HepG2 (cell line): Measurements from ENCODE around the gene CLIP2. TPM values are rescaled to one million over a fixed set of nuclear protein-coding genes. Genes with fewer than 3 reads are reported as not detected.

Experiments
- ATAC-seq: fragments of 200-7000 bp; cut with Tn5 transposase; 3 replicates; pipeline ENCODE4 v1.9.1; 2020; ENCODE audit warnings: mild to moderate bottlenecking, moderate library complexity
- BruUV-seq: library from RNA; stranded (reverse); fragments of 400-500 nt; replicated peaks from 2 replicates; lab custom pipeline; 2021; lab: Mats Ljungman, UMichigan
- CTCF ChIA-PET: fragments of 300-600 bp; formaldehyde crosslinking; extraction: SDS; loops from one replicate; lab custom pipeline; 2021; ENCODE audit warnings: low total read pairs, inconsistent platforms, low intra/inter-chr PET ratio; lab: Yijun Ruan, JAX
- POLR2A ChIA-PET: fragments of 350-600 bp; sonication (Branson Sonifier 250); formaldehyde crosslinking; loops from one replicate; lab custom pipeline; 2020; ENCODE audit warnings: antibody characterized with exemption, inconsistent platforms; lab: Yijun Ruan, JAX
- DNase-seq: peaks from one replicate; pipeline ENCODE4 v3.0.0-alpha.2; 2015; ENCODE audit warnings: low spot score
- FAIRE-seq: peaks from 3 replicates; lab custom pipeline; 2011; peaks lifted over from hg19 to GRCh38; lab: Jason Lieb, UNC
- H2AFZ ChIP-seq: one replicate; pipeline ENCODE4 v1.6.1; 2011; ENCODE audit warnings: low read length, inconsistent platforms
- H3K27ac ChIP-seq: fragments of 300-600 bp; 3 replicates; pipeline ENCODE4 v1.8.0; 2011; ENCODE audit warnings: mixed run types, mild to moderate bottlenecking, mixed read lengths, low read length, inconsistent platforms; ENCODE audit not compliant: insufficient read depth; ENCODE audit errors: extremely low read length
- H3K27me3 ChIP-seq, 2 experiments: fragments of 200-600 bp in 1 of 2; 2 replicates in 1 of 2; 3 replicates in 1 of 2; pipeline versions ENCODE4 v1.6.0 to v1.8.0; 2011; ENCODE audit warnings: low read length in 2 of 2, mild to moderate bottlenecking in 2 of 2, moderate library complexity in 2 of 2, inconsistent platforms in 1 of 2; ENCODE audit not compliant: insufficient read depth in 2 of 2, control insufficient read depth in 1 of 2
- H3K36me3 ChIP-seq, 2 experiments: fragments of 200-600 bp in 1 of 2; replicated peaks in 1 of 2; 2 replicates in 1 of 2; 3 replicates in 1 of 2; pipeline versions ENCODE4 v1.5.1 to v1.8.0; 2011; ENCODE audit warnings: low read length in 2 of 2, inconsistent platforms in 1 of 2; ENCODE audit not compliant: insufficient read depth in 2 of 2, control insufficient read depth in 1 of 2
- H3K4me1 ChIP-seq: 2 replicates; pipeline ENCODE4 v1.5.1; 2012; ENCODE audit warnings: low read length, inconsistent platforms; ENCODE audit not compliant: insufficient read depth
- H3K4me2 ChIP-seq: 2 replicates; pipeline ENCODE4 v1.6.0; 2011; ENCODE audit warnings: low read depth, low read length, inconsistent platforms
- H3K4me3 ChIP-seq, 3 experiments: fragments of 200-600 bp in 1 of 3; sonication (generic), shearing (Covaris generic) in 1 of 3; replicated peaks in 1 of 3; 2 replicates each; pipeline ENCODE4 v1.5.1; 2011 to 2016; ENCODE audit warnings: low read length in 3 of 3, inconsistent platforms in 2 of 3, low read depth in 2 of 3, mild to moderate bottlenecking in 2 of 3, control low read depth in 1 of 3, mixed read lengths in 1 of 3; ENCODE audit not compliant: insufficient read depth in 1 of 3
- H3K79me2 ChIP-seq: one replicate; pipeline ENCODE4 v1.6.1; 2011; ENCODE audit warnings: low read length, inconsistent platforms; ENCODE audit not compliant: insufficient read depth
- H3K9ac ChIP-seq: 2 replicates; pipeline ENCODE4 v1.6.0; 2011; ENCODE audit warnings: mild to moderate bottlenecking, low read depth, low read length, inconsistent platforms; ENCODE audit not compliant: insufficient read depth
- H3K9me3 ChIP-seq: 2 replicates; pipeline ENCODE4 v1.5.1; 2012; ENCODE audit warnings: mild to moderate bottlenecking, low read length
- H4K20me1 ChIP-seq: 2 replicates; pipeline ENCODE4 v1.6.0; 2011; ENCODE audit warnings: inconsistent platforms, mild to moderate bottlenecking, low read length, moderate library complexity; ENCODE audit not compliant: insufficient read depth
- CBX2 ChIP-seq, 2 experiments: fragments of 200-600 bp in 1 of 2; sonication (generic); formaldehyde crosslinking in 1 of 2; IDR thresholded peaks; 2 replicates each; pipeline versions ENCODE4 v1.7.0 to v1.8.1; 2018 to 2022; ENCODE audit warnings: low read depth in 2 of 2, low read length in 1 of 2, mild to moderate bottlenecking in 1 of 2, missing genetic modification reagents in 1 of 2
- DRAP1 ChIP-seq: IDR thresholded peaks from 2 replicates; pipeline ENCODE4 v1.6.1; 2016; ENCODE audit warnings: missing genetic modification reagents, missing compliant biosample characterization
- GPBP1L1 ChIP-seq: sonication (generic); formaldehyde crosslinking; IDR thresholded peaks from 2 replicates; pipeline ENCODE4 v1.5.0; 2020; ENCODE audit warnings: mild to moderate bottlenecking, missing genetic modification reagents
- MIER2 ChIP-seq: IDR thresholded peaks from 2 replicates; pipeline ENCODE4 v1.6.1; 2016; ENCODE audit warnings: missing biosample characterization, missing genetic modification reagents
- PHF21A ChIP-seq: sonication (generic); formaldehyde crosslinking; IDR thresholded peaks from 2 replicates; pipeline ENCODE4 v1.5.0; 2020; ENCODE audit warnings: mild to moderate bottlenecking, missing genetic modification reagents
- RBFOX2 ChIP-seq: fragments of 200-400 bp; formaldehyde crosslinking; IDR thresholded peaks from 2 replicates; pipeline ENCODE4 v1.6.1; 2017; ENCODE audit warnings: low read depth, mild to moderate bottlenecking, low read length
- RXRB ChIP-seq: IDR thresholded peaks from 2 replicates; pipeline ENCODE4 v1.6.1; 2016; ENCODE audit warnings: borderline replicate concordance, missing genetic modification reagents, missing compliant biosample characterization
- TARDBP ChIP-seq: sonication (generic); formaldehyde crosslinking; IDR thresholded peaks from 2 replicates; pipeline ENCODE4 v1.8.0; 2022; ENCODE audit warnings: mild to moderate bottlenecking, missing genetic modification reagents
- TBX3 ChIP-seq: fragments of 450-650 bp; IDR thresholded peaks from 2 replicates; pipeline ENCODE4 v1.6.1; 2017; ENCODE audit warnings: antibody characterized with exemption, mild to moderate bottlenecking, inconsistent platforms, borderline replicate concordance
- TFAP4 ChIP-seq: sonication (generic); IDR thresholded peaks from 2 replicates; pipeline ENCODE4 v1.6.1; 2016; ENCODE audit warnings: low read depth, borderline replicate concordance
- ZNF253 ChIP-seq: sonication (generic); formaldehyde crosslinking; IDR thresholded peaks from 2 replicates; pipeline ENCODE4 v1.8.0; 2022; ENCODE audit warnings: mild to moderate bottlenecking, missing genetic modification reagents, borderline replicate concordance
- ZNF333 ChIP-seq: sonication (generic); formaldehyde crosslinking; IDR thresholded peaks from 2 replicates; pipeline ENCODE4 v1.4.0; 2020; ENCODE audit warnings: mild to moderate bottlenecking, missing genetic modification reagents, borderline replicate concordance
- ZNF335 ChIP-seq: sonication (generic); formaldehyde crosslinking; IDR thresholded peaks from 2 replicates; pipeline ENCODE4 v1.4.0; 2020; ENCODE audit warnings: missing genetic modification reagents
- ZNF441 ChIP-seq: sonication (generic); formaldehyde crosslinking; IDR thresholded peaks from 2 replicates; pipeline ENCODE4 v1.7.0; 2021; ENCODE audit warnings: missing genetic modification reagents, borderline replicate concordance
- ZNF552 ChIP-seq: sonication (generic); formaldehyde crosslinking; IDR thresholded peaks from 2 replicates; pipeline ENCODE4 v1.9.0; 2022; ENCODE audit warnings: missing genetic modification reagents, mild to moderate bottlenecking, borderline replicate concordance
- ZNF562 ChIP-seq: sonication (generic); formaldehyde crosslinking; IDR thresholded peaks from 2 replicates; pipeline ENCODE4 v1.8.0; 2022; ENCODE audit warnings: missing genetic modification reagents, borderline replicate concordance
- WGBS: methylation state at CpG from one replicate; pipeline ENCODE4 v1.1.6; 2017; ENCODE audit warnings: low lambda C conversion rate; 5-methylcytosine and 5-hydroxymethylcytosine counted together
- in situ Hi-C: cut with HindIII; loops from 2 replicates; pipeline ENCODE4 v1.10.0; 2017; ENCODE audit warnings: low pct_unique_long_range_greater_than_20kb; ENCODE audit not compliant: extremely low pct_ligation_motif_present
- intact Hi-C: fragments of 100-400 bp; cut with micrococcal nuclease; formaldehyde crosslinking; loops from one replicate; pipeline ENCODE4 v1.10.0; 2022; ENCODE audit not compliant: unreplicated experiment
- polyA plus RNA-seq, 8 experiments: library from polyadenylated mRNA; depleted of rRNA in 3 of 8; stranded (reverse) in 7 of 8; unstranded in 1 of 8; fragments of >200 nt; fragmentation: Illumina TruSeq in 4 of 8; extraction: Trizol in 4 of 8; gene quantifications; 2 replicates each; pipeline versions ENCODE4 v1.2.1 to v1.2.3, GENCODE V29; 2011 to 2016; ENCODE audit warnings: low read depth in 4 of 8, missing spikeins in 1 of 8, mixed read lengths in 1 of 8; ENCODE audit not compliant: insufficient read depth in 1 of 8
- total RNA-seq, 5 experiments: library from RNA; depleted of rRNA; stranded (reverse); fragments of >200 nt; fragmentation: Illumina TruSeq; extraction: Trizol; gene quantifications; 2 replicates each; pipeline ENCODE4 v1.2.3, GENCODE V29; 2016; ENCODE audit warnings: low read depth in 1 of 5
- TF ChIP-seq, protein P1 (sequence below): IDR thresholded peaks from 2 replicates; pipeline ENCODE4 v1.6.1; 2018; ENCODE audit warnings: missing genetic modification reagents
- TF ChIP-seq, protein P2 (sequence below): sonication (generic); formaldehyde crosslinking; IDR thresholded peaks from 2 replicates; pipeline ENCODE4 v1.5.0; 2020; ENCODE audit warnings: mild to moderate bottlenecking, missing genetic modification reagents, borderline replicate concordance

The CLIP2 gene
- total and polyA plus RNA-seq, 2 of the 13 experiments (the other 11 are each of a cell fraction or from before 2014, with no cell fraction given): 6.5 to 17.4 TPM

GRCh38 chr7:74337926-74338325, 48.7 kb downstream of the CLIP2 start:
- intact Hi-C loops: no loop called here

More at GRCh38 chr7:74337926-74338325, 48.7 kb downstream of the CLIP2 start:
- Histone ChIP-seq H3K27ac (no peak overlapping the region), H2AFZ (no peak overlapping the region), H3K4me1 (no peaks in the 10 kb centered on the region), H3K27me3 (no peaks in the 10 kb centered on the region), H4K20me1 (no peaks in the 10 kb centered on the region), H3K9me3 (no peaks in the 10 kb centered on the region), H3K36me3 (peaks cover 2 to 21% of the 10 kb centered on the region in 2 experiments; a peak in 2 of 5 replicates), H3K9ac (no peak overlapping the region), H3K4me2 (no peak overlapping the region), H3K79me2 (no peaks in the 10 kb centered on the region), H3K4me3 (no peak overlapping the region)
- ChIA-PET CTCF (no interaction called here), POLR2A (no interaction called here)
- no TSS peak for BruUV-seq
- FAIRE-seq (no peak), DNase-seq (no peak), ATAC-seq (no peak)
- in situ Hi-C loops: no loop called here
- 94% methylated on average over 9 of the region's 9 CpGs for WGBS
- TF ChIP-seq TFAP4: no peak
- TF ChIP-seq ZNF552: no peak
- no peak for TF ChIP-seq ZNF335
- TF ChIP-seq RXRB (CRISPR knock-in tag): no peak
- no peak for TF ChIP-seq ZNF441 (CRISPR knock-in tag)
- TF ChIP-seq ZNF562 (CRISPR knock-in tag): no peak
- TF ChIP-seq GPBP1L1: no peak
- TF ChIP-seq DRAP1 (CRISPR knock-in tag): no peak
- TF ChIP-seq MIER2 (CRISPR knock-in tag): no peak
- no peak for TF ChIP-seq TARDBP (CRISPR knock-in tag)
- TF ChIP-seq, protein P1, sequence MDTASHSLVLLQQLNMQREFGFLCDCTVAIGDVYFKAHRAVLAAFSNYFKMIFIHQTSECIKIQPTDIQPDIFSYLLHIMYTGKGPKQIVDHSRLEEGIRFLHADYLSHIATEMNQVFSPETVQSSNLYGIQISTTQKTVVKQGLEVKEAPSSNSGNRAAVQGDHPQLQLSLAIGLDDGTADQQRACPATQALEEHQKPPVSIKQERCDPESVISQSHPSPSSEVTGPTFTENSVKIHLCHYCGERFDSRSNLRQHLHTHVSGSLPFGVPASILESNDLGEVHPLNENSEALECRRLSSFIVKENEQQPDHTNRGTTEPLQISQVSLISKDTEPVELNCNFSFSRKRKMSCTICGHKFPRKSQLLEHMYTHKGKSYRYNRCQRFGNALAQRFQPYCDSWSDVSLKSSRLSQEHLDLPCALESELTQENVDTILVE (CRISPR knock-in tag): no peak
- no peak for TF ChIP-seq ZNF253 (CRISPR knock-in tag)
- TF ChIP-seq ZNF333 (CRISPR knock-in tag): no peak
- no peak for TF ChIP-seq RBFOX2
- TF ChIP-seq, protein P2, sequence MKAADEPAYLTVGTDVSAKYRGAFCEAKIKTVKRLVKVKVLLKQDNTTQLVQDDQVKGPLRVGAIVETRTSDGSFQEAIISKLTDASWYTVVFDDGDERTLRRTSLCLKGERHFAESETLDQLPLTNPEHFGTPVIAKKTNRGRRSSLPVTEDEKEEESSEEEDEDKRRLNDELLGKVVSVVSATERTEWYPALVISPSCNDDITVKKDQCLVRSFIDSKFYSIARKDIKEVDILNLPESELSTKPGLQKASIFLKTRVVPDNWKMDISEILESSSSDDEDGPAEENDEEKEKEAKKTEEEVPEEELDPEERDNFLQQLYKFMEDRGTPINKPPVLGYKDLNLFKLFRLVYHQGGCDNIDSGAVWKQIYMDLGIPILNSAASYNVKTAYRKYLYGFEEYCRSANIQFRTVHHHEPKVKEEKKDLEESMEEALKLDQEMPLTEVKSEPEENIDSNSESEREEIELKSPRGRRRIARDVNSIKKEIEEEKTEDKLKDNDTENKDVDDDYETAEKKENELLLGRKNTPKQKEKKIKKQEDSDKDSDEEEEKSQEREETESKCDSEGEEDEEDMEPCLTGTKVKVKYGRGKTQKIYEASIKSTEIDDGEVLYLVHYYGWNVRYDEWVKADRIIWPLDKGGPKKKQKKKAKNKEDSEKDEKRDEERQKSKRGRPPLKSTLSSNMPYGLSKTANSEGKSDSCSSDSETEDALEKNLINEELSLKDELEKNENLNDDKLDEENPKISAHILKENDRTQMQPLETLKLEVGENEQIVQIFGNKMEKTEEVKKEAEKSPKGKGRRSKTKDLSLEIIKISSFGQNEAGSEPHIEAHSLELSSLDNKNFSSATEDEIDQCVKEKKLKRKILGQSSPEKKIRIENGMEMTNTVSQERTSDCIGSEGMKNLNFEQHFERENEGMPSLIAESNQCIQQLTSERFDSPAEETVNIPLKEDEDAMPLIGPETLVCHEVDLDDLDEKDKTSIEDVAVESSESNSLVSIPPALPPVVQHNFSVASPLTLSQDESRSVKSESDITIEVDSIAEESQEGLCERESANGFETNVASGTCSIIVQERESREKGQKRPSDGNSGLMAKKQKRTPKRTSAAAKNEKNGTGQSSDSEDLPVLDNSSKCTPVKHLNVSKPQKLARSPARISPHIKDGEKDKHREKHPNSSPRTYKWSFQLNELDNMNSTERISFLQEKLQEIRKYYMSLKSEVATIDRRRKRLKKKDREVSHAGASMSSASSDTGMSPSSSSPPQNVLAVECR (CRISPR knock-in tag): no peak
- no peak for TF ChIP-seq PHF21A (CRISPR knock-in tag)
- no peak for TF ChIP-seq TBX3
- TF ChIP-seq CBX2 (IDR thresholded peaks at IDR 0.05; ENCODE audit: low read depth, low read length): no peak
- no peak for TF ChIP-seq CBX2 (CRISPR knock-in tag; IDR thresholded peaks at IDR 0.05; ENCODE audit: low read depth)
